HL-60 (cell line): ENCODE measurements around the gene EPHB2.

Experiments used
- CTCF ChIP-seq: IDR thresholded peaks from one replicate; pipeline ENCODE4 v1.5.1; 2011; ENCODE audit warnings: low read length, control low read depth, inconsistent platforms; ENCODE audit not compliant: insufficient read depth
- POLR2AphosphoS5 ChIP-seq: IDR thresholded peaks from 2 replicates; pipeline ENCODE4 v1.6.1; 2012; ENCODE audit warnings: low read depth
- REST ChIP-seq: IDR thresholded peaks from 2 replicates; pipeline ENCODE4 v1.6.1; 2012; ENCODE audit warnings: low read depth; ENCODE audit not compliant: insufficient replicate concordance
- SPI1 ChIP-seq: IDR thresholded peaks from 2 replicates; pipeline ENCODE4 v1.6.1; 2012; ENCODE audit warnings: low read depth, mild to moderate bottlenecking, borderline replicate concordance

GRCh38 chr1:22906968-22907367 is 196.3 kb downstream of the EPHB2 start:
- TF ChIP-seq CTCF (no peak), POLR2AphosphoS5 (no peak), SPI1 (no peak), REST (no peak)
